Lung microvascular endothelial cell (primary cell): ENCODE data around the gene ARHGEF10L. TPM values are rescaled to one million over a fixed set of nuclear protein-coding genes. Genes with fewer than 3 reads are reported as not detected.
"Not testable (repeated sequence)": the region's sequence is repeated elsewhere in the genome, so short reads cannot be mapped to it uniquely, and the experiment has no call there.

Experiments
- DNase-seq, 2 donors: peaks; one replicate each; pipeline versions ENCODE4 v3.0.0 to v3.0.0-alpha.2; 2010; ENCODE audit warnings: low read depth in 2 of 2
- total RNA-seq: library from RNA; depleted of rRNA; stranded (reverse); fragments of >200 nt; gene quantifications from 2 replicates; pipeline ENCODE4 v1.2.1, GENCODE V29; 2014

The ARHGEF10L gene
- total RNA-seq, 1 donor from 2014 or later, result 0.20 TPM

DNA sequence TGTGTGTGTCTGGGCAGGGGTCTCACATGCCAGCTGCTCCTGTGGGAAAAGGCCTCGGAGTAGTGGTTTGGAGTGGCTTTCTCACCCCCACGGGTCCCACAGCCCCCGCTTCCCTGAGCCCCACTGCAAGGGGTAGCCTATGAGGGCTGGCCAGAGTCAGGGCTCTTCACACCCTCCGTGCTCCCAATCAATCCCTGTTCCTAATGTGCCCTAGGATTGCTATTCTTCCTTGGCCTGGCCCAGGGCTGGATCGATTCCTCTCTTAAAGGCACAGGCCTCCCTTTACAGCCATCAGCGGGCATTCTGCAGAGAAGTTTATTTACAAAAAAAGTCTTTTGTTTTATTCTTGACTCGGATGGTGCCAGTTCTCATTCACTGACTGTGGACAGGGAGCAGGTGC, 196.3 kb downstream of the ARHGEF10L start:
- DNase-seq, result no peak

DNA sequence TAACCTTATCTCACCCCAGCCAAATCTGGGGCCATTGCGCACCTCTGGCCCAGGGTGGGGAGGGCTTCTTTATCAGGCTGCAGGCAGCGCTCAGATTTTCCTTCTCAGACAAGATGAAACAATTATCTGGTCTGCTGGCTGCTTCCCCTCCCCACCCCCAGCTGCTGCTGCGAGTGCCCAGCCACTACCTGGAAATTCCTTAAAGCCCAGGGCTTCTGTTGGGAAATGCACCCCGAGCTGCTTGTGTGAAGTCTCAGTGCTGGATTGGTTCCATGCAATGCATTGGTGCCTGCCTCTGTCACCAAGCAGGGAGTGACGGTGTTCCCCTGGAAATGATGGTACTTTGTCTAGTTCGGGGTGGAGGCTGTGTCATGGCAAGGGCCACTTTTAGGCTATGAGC, 197.1 kb downstream of the ARHGEF10L start:
- DNase-seq, result no peak

DNA sequence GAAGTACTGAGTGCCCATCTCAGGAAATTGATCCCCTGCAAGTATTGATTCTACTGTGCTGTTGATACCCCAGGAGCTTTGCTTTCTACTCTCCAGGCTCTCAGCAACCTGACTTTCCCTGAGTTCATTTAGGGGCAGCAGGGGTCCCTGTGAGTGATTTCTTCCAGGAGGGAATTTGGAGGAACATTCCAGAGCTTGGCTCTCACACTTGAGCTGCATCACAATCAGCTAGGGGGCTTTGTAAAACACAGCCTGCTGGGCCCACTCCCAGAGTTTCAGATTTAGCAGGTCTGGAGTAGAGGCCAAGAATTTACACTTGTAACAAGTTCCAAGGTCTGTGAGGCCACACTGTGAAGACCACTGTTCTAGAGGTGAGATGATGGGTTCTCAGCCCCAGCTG, 199.6 kb downstream of the ARHGEF10L start:
- DNase-seq, result no peak

DNA sequence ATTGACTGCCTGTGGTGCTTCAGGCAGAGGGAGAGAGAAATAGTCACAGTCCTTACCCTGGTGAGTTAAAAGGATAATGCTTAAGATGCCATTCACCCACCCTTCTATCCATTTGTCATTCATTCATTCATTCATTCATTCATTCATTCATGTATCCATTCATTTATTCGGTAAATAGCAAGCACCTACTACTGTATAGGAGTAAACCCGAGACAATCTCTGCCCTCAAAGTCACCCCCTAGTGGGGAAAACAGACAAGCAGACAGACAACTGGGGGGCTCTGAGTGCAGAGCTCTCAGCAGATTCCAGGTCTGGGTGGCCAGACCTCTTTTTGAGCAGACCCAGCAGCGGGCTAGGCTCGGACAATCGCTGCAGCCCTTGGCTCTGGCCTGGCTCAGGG, 201.6 kb downstream of the ARHGEF10L start:
- no peak for DNase-seq

DNA sequence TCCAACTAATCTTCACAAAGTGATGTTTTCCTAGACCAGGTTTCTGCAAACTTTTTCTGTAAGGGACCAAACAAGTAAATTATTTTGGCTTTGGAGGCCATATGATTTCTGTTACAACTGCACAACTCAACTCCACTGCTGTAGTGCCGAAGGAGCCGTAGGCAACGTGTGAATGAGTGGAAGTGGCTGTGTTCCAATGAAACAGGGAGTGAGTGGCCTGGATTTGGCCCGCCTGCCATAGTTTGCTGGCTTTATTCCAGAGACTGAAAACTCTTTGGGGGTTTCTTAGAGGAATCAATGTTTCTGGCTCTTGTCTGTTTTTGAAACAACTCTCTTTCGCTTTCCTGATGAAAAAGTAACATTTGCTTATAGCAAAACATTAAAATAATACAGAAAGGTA, 203.1 kb downstream of the ARHGEF10L start:
- no peak for DNase-seq

DNA sequence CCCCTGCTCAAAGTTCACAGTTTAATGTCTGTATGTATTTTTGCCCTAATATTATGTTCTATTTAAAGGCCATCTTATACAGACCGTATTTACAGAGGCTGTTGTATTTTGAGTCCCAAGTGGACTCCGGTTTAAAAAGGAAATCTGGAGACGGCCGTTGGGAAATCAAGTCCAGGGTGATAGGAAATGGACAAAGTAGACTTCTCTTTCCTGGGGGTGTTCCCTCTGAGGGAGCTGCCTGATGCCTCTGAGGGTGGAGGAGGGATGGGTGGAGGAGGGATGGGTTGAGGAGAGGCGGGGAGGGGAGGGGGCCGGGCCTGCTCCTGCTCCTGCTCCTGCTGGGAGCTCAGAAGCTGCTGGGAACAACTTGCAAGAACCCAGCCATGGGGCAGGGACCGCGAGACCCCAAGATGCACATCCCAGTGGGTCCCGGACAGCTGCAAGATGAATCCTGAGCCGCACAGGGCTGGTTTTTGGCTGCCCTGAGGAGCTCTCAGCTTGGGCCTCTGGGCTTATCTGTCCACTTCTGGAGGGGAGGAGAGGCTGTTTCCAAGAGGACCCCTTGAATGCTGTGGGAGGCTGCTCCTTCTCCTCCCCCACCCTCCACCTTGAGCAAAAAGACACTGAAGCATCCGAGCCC, 203.6 kb downstream of the ARHGEF10L start:
- no peak for DNase-seq

DNA sequence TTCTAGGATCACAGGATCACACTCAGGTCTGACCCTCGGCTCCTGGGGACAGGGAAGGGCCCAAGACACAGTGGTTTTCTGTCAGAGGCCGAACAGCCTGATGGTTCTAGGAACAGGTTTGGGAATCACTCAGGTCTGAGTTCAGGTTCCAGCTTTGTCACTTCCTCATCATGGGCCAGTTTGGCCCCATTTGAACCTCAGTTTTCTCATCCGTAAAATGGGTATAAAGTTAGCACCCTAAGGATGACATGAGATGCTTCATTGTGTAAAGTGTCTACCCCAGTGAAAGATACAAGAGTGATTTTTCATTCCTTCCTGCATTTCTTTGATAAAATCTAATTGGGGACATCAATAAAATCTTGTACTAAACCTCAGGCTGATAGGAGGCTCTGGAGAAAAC, 204.4 kb downstream of the ARHGEF10L start:
- no peak for DNase-seq

DNA sequence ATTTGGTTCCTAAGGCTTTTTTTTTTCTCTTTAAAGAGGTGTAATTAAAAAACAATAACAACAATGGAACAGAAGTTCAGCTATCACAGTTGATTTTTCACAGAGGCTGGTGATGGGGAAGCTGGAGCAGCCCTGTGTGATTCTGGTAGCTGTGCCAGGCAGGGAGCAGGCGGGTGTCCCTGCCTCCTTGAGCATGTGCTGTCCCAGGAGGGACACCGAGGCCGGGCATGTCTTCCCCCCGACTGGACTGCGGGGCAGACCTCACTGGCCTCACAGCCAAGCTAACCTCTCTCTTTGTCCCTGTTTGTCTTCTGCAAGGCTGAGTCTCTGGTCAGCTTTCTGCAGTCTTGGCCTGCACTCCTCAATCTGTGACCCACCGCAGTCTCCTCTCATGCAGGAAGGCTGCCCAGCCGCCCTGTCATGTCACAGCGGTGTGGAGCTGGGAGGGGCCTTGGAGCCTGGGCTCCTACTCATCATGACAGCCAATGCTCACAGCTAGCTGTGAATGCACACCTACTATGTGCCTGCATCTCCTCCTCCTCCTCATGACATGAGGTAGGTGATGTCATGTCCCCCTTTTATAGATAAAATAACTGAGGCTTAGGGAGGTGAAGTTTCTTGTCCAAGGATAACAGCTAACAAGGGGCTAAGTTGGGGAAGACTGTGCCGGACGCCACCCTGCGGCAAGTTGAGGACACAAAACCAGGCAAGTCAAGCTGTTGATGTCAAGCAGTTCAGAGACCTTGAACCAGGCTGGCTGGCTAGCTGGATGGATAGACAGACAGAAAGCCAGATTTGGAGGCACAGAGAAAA, 205.4 kb downstream of the ARHGEF10L start:
- no peak for DNase-seq

DNA sequence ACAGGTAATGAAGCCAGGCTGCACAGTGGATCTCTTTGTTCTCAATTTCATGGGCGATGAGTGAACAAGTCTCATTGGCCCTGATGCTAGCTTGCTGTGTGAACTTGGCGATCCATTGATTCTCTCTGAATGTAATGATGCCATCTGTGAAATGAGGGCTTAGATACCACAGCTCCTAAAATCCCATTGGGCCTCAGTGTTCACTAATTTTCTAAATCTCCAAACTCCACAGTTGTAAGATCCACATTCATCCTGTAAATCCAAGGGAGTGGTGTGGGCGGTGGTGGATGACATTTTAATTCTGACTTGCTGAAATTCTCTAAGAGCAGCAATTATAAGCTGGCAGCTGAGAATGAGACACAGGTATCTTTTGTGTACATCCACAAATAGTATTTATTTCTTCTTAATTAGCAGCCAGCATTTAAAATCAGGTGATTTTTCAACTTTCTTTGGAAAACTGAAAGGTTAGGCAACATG, 206.0 kb downstream of the ARHGEF10L start:
- no peak for DNase-seq

DNA sequence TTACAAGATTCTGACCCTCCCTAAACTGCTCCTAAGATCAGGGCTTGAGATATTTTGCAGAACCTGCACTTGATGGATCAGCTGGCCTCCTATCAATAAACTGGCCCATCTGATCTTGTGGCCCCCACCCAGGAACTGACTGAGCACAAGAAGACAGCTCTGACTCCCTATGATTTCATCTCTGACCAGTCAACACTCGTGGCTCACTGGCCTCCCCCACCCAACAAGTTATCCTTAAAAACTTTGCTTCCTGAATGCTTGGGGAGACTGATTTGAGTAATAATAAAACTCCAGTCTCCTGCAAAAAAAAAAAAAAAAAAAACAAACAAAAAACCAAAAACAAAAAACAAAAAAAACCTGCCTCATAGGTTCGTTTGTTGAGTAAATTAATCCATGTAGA, 206.8 kb downstream of the ARHGEF10L start:
- DNase-seq, result not testable (repeated sequence)

DNA sequence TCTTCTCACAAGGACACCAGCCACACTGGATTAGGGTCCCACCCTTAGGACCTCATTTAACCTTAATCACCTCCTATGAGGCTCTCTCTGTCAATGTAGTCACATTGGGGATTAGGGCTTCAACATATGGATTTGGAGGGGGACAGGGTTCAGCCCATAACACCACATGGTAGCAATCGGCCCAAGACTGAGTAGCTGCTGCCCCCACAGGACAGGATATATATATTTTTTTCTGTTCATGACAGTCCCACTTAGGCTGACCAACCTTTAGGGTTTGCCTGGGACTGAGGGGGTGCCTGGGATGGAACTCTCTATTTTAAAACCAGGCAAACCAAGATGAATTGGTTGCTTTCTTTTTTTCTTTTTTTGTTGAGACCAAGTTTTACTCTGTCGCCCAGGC, 207.4 kb downstream of the ARHGEF10L start:
- DNase-seq, result no peak

Other genes with a start within 250 kb of the ARHGEF10L start
- not detected in 2 replicates for gene PADI4, start 231.5 kb upstream of the ARHGEF10L start, total RNA-seq
- gene PADI6, start 167.5 kb upstream of the ARHGEF10L start, total RNA-seq, result not detected in 2 replicates
- gene RCC2, start 100.0 kb upstream of the ARHGEF10L start, total RNA-seq, result 54.5 and 80.2 TPM in 2 replicates
- not detected in 2 replicates for gene ACTL8, start 215.6 kb downstream of the ARHGEF10L start, total RNA-seq